ENCODE data around the gene DDX39B.

DDX39B gene

GRCh38 chr6:31575952-31576685 is 34.3 kb upstream of the DDX39B start:
- no peak for DNase-seq (ENCODE audit: low read depth in 2 of 2)

GRCh38 chr6:31575335-31575901 is 33.6 kb upstream of the DDX39B start, which contains the start of gene TNF:
Gene TNF (plus strand): TSS chr6:31575565. CDS start chr6:31575742, 177 bp downstream.
- DNase-seq (ENCODE audit: low read depth in 2 of 2): peak in 1 of 2 donors; percentile 72

- no peak for DNase-seq (ENCODE audit: low read depth in 2 of 2)
Measured at GRCh38 chr6:31574106-31575061, 32.6 kb upstream of the DDX39B start.

- DNase-seq (ENCODE audit: low read depth in 2 of 2): no peak
Measured at GRCh38 chr6:31573239-31574105, 31.7 kb upstream of the DDX39B start.

- DNase-seq (ENCODE audit: low read depth in 2 of 2): peak in 1 of 2 donors; percentile 62
Measured at GRCh38 chr6:31572041-31572911, 30.5 kb upstream of the DDX39B start, which contains the start of gene LTA. Gene LTA (plus strand): TSS chr6:31572289. CDS start chr6:31572743, 454 bp downstream.

- no peak for DNase-seq (ENCODE audit: low read depth in 2 of 2)
Measured at GRCh38 chr6:31569861-31570536, 28.2 kb upstream of the DDX39B start.

- no peak for DNase-seq (ENCODE audit: low read depth in 2 of 2)
Measured at GRCh38 chr6:31568537-31568961, 26.7 kb upstream of the DDX39B start.

- no peak for DNase-seq (ENCODE audit: low read depth in 2 of 2)
Measured at GRCh38 chr6:31567531-31568370, 25.9 kb upstream of the DDX39B start.

GRCh38 chr6:31560697-31561058 is 18.9 kb upstream of the DDX39B start:
- DNase-seq (ENCODE audit: low read depth in 2 of 2): no peak

GRCh38 chr6:31559958-31560696 is 18.3 kb upstream of the DDX39B start:
- DNase-seq (ENCODE audit: low read depth in 2 of 2): no peak

- no peak for DNase-seq (ENCODE audit: low read depth in 2 of 2)
Measured at GRCh38 chr6:31559606-31559957, 17.8 kb upstream of the DDX39B start.

GRCh38 chr6:31558631-31559500 is 17.1 kb upstream of the DDX39B start:
- DNase-seq (ENCODE audit: low read depth in 2 of 2): peak in 1 of 2 donors; percentile 49

GRCh38 chr6:31558318-31558625 is 16.5 kb upstream of the DDX39B start:
- no peak for DNase-seq (ENCODE audit: low read depth in 2 of 2)

- no peak for DNase-seq (ENCODE audit: low read depth in 2 of 2)
Measured at GRCh38 chr6:31557443-31558317, 15.9 kb upstream of the DDX39B start.

GRCh38 chr6:31556307-31556706 is 14.5 kb upstream of the DDX39B start:
- no peak for DNase-seq (ENCODE audit: low read depth in 2 of 2)

GRCh38 chr6:31551371-31551770 is 9.6 kb upstream of the DDX39B start:
- DNase-seq (ENCODE audit: low read depth in 2 of 2): peak in 1 of 2 donors; percentile 45

Measured in stimulated activated CD8-positive, alpha-beta memory T cell treated with anti-CD3 and anti-CD28 coated beads, Interleukin-2, amount 100 ng/mL, for 1 hour (primary cell).